HG02798 (cell line): ENCODE measurements around the gene STIP1.
A peak's percentile ranks its signal among the peaks of the same experiment; 100 is the strongest.

Experiments used
- ATAC-seq: cut with Tn5 transposase; IDR thresholded peaks from one replicate; pipeline ENCODE4 v1.9.1; 2021; ENCODE audit warnings: mild to moderate bottlenecking; ENCODE audit not compliant: unreplicated experiment, poor library complexity

STIP1 gene

GRCh38 chr11:64248578-64248977 lies 62.6 kb downstream of the STIP1 start:
- ATAC-seq = no peak

GRCh38 chr11:64249038-64249437 lies 63.1 kb downstream of the STIP1 start:
- ATAC-seq = no peak

GRCh38 chr11:64249563-64250414 lies 63.8 kb downstream of the STIP1 start:
- ATAC-seq = no peak

- no peak for ATAC-seq
These were observed 64.5 kb downstream of the STIP1 start for GRCh38 chr11:64250415-64251015.

- peak; percentile 46 for ATAC-seq
These were observed 65.2 kb downstream of the STIP1 start, which contains the start of gene PLCB3 for GRCh38 chr11:64251016-64251752. PLCB3 (plus strand) TSS chr11:64251530; CDS start chr11:64251650, 120 bp downstream.

GRCh38 chr11:64251753-64252002 lies 65.7 kb downstream of the STIP1 start:
- no peak for ATAC-seq

- ATAC-seq = no peak
These were observed 66.3 kb downstream of the STIP1 start for GRCh38 chr11:64252003-64252872.

- no peak for ATAC-seq
These were observed 67.1 kb downstream of the STIP1 start for GRCh38 chr11:64253043-64253442.

- ATAC-seq = no peak
These were observed 67.5 kb downstream of the STIP1 start for GRCh38 chr11:64253481-64253880.
